ENCODE results near the gene KCTD17. TPM values are rescaled to one million over a fixed set of nuclear protein-coding genes. Genes with fewer than 3 reads are reported as not detected.

Gene KCTD17
- total RNA-seq, 1 experiment from 2014 or later, result 39.1 TPM

DNA sequence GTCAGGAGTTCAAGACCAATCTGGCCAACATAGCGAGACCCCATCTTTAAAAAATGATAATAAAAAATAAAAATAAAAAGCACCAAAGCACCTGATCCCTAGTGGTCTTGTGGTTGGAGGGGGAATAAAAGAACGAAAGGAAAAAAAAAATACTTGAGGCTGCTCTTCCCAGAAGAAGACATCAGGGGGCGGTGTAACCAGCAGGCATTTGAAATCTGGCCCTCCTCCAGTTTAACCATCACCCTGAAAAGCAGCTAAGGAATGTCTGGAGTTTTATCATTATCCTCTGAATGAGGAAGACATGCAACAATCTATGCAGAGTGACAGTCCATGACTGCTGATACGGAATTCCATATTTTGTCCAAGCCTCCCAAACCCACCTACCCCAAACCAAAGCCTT, 5.6 kb upstream of the KCTD17 start:
- BruUV-seq (replicated peaks), result no TSS peak
- ChIA-PET CTCF (interaction anchor here (0.5 to 0.8 kb wide), 3 partner anchors 9 to 40 kb away, joined by 3 to 4 read pairs (median 4); no protein-coding TSS in a partner anchor), POLR2A (ENCODE audit: low non-redundant PET) (no interaction called here)
- DNase-seq (ENCODE audit: low spot score), result peak; percentile 66
- no peaks in the 10 kb centered on the region for H3K9me3 ChIP-seq (ENCODE audit: low read depth, low read length, poor library complexity, severe bottlenecking)
- no peak for TF ChIP-seq EZH2 (IDR thresholded peaks at IDR 0.05; ENCODE audit: borderline replicate concordance, low read depth, low read length, poor library complexity, severe bottlenecking)
- TF ChIP-seq, protein P1, sequence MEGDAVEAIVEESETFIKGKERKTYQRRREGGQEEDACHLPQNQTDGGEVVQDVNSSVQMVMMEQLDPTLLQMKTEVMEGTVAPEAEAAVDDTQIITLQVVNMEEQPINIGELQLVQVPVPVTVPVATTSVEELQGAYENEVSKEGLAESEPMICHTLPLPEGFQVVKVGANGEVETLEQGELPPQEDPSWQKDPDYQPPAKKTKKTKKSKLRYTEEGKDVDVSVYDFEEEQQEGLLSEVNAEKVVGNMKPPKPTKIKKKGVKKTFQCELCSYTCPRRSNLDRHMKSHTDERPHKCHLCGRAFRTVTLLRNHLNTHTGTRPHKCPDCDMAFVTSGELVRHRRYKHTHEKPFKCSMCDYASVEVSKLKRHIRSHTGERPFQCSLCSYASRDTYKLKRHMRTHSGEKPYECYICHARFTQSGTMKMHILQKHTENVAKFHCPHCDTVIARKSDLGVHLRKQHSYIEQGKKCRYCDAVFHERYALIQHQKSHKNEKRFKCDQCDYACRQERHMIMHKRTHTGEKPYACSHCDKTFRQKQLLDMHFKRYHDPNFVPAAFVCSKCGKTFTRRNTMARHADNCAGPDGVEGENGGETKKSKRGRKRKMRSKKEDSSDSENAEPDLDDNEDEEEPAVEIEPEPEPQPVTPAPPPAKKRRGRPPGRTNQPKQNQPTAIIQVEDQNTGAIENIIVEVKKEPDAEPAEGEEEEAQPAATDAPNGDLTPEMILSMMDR (conservative IDR thresholded peaks at IDR 0.05; ENCODE audit: low read depth, low read length), result peak; percentile 76
- H3K27ac ChIP-seq (ENCODE audit: low read depth, low read length, poor library complexity, severe bottlenecking), result no peak overlapping the region
- no peaks in the 10 kb centered on the region for H3K27me3 ChIP-seq (replicated peaks; ENCODE audit: insufficient read depth, low read depth, low read length, poor library complexity)
- intact Hi-C loops (cut with micrococcal nuclease; ENCODE audit: unreplicated experiment), result no loop called here
- H3K4me3 ChIP-seq (ENCODE audit: low read depth, low read length, poor library complexity, severe bottlenecking), result no peak overlapping the region
- H3K36me3 ChIP-seq (ENCODE audit: insufficient read depth, low read length, poor library complexity, severe bottlenecking), result no peaks in the 10 kb centered on the region
- H3K4me1 ChIP-seq (ENCODE audit: insufficient read depth, low read length, poor library complexity, severe bottlenecking), result peaks cover 23% of the 10 kb centered on the region

DNA sequence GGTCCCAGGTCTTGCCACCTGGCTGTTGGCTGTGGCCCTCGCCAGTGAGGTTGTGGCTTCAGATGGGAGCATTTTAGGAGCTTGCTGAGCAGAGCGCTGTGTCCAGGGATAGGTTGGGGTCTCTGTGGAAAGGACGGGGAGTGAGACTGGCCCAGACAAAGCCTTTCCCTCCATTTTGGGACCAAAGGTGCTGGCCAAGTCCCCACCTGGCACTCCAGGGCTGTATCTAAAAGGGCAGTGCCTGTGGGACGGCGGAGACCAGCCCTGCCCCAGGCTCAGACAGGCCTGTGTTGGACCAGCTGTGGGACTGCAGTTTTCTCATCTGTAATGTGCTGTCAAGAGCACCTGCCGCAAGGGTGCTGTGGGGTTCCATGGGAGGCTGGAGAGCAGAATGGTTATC, 5.0 kb upstream of the KCTD17 start:
- TF ChIP-seq EZH2 (IDR thresholded peaks at IDR 0.05; ENCODE audit: borderline replicate concordance, low read depth, low read length, poor library complexity, severe bottlenecking), result no peak
- TF ChIP-seq, protein P1 (conservative IDR thresholded peaks at IDR 0.05; ENCODE audit: low read depth, low read length), result no peak
- Histone ChIP-seq H3K9me3 (ENCODE audit: low read depth, low read length, poor library complexity, severe bottlenecking) (no peaks in the 10 kb centered on the region), H3K27ac (ENCODE audit: low read depth, low read length, poor library complexity, severe bottlenecking) (no peak overlapping the region), H3K27me3 (replicated peaks; ENCODE audit: insufficient read depth, low read depth, low read length, poor library complexity) (no peaks in the 10 kb centered on the region), H3K36me3 (ENCODE audit: insufficient read depth, low read length, poor library complexity, severe bottlenecking) (no peaks in the 10 kb centered on the region), H3K4me3 (ENCODE audit: low read depth, low read length, poor library complexity, severe bottlenecking) (no peak overlapping the region), H3K4me1 (ENCODE audit: insufficient read depth, low read length, poor library complexity, severe bottlenecking) (peaks cover 17% of the 10 kb centered on the region)
- ChIA-PET POLR2A (ENCODE audit: low non-redundant PET) (no interaction called here), CTCF (interaction anchor here (0.5 to 0.8 kb wide), 3 partner anchors 8 to 41 kb away, joined by 3 to 4 read pairs (median 4); no protein-coding TSS in a partner anchor)
- BruUV-seq (replicated peaks), result no TSS peak
- intact Hi-C loops (cut with micrococcal nuclease; ENCODE audit: unreplicated experiment), result no loop called here
- no peak for DNase-seq (ENCODE audit: low spot score)

DNA sequence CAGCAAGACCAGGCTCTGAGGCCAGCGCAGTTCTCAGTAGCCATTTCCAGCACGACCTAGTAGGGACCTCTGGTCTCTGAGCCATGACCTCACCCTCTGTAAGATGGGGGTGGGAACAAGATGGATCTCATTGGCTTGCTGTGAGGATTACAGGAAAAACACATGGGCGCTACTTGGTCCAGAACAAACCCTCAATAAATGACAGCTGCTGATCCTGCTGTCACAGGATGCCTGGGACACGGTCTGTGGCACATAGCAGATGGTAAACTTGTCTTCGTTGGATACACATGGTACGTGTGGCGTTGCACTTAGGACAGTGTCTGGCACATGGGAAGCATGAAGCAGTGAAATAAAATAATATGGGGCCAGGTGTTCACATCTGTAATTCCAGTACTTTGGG, 4.5 kb upstream of the KCTD17 start:
- no peak overlapping the region for H3K4me3 ChIP-seq (ENCODE audit: low read depth, low read length, poor library complexity, severe bottlenecking)
- TF ChIP-seq, protein P1 (conservative IDR thresholded peaks at IDR 0.05; ENCODE audit: low read depth, low read length), result no peak
- TF ChIP-seq EZH2 (IDR thresholded peaks at IDR 0.05; ENCODE audit: borderline replicate concordance, low read depth, low read length, poor library complexity, severe bottlenecking), result no peak
- H3K27ac ChIP-seq (ENCODE audit: low read depth, low read length, poor library complexity, severe bottlenecking), result no peak overlapping the region
- intact Hi-C loops (cut with micrococcal nuclease; ENCODE audit: unreplicated experiment), result no loop called here
- H3K36me3 ChIP-seq (ENCODE audit: insufficient read depth, low read length, poor library complexity, severe bottlenecking), result no peaks in the 10 kb centered on the region
- no peak for DNase-seq (ENCODE audit: low spot score)
- H3K9me3 ChIP-seq (ENCODE audit: low read depth, low read length, poor library complexity, severe bottlenecking), result no peaks in the 10 kb centered on the region
- ChIA-PET CTCF (no interaction called here), POLR2A (ENCODE audit: low non-redundant PET) (no interaction called here)
- no TSS peak for BruUV-seq (replicated peaks)
- H3K27me3 ChIP-seq (replicated peaks; ENCODE audit: insufficient read depth, low read depth, low read length, poor library complexity), result no peaks in the 10 kb centered on the region
- peaks cover 14% of the 10 kb centered on the region for H3K4me1 ChIP-seq (ENCODE audit: insufficient read depth, low read length, poor library complexity, severe bottlenecking)

All from A673 (cell line).